Measurements from ENCODE around the gene DNAJB13.

Gene DNAJB13

GRCh38 chr11:74000307-74001133, 49.7 kb downstream of the DNAJB13 start:
- no peak for DNase-seq (ENCODE audit: low read depth)

- DNase-seq (ENCODE audit: low read depth) = no peak
Measured at GRCh38 chr11:74001822-74002286, 51.0 kb downstream of the DNAJB13 start.

- DNase-seq (ENCODE audit: low read depth) = no peak
Measured at GRCh38 chr11:74002832-74003231, 52.0 kb downstream of the DNAJB13 start.

GRCh38 chr11:74004046-74004695, 53.3 kb downstream of the DNAJB13 start:
- DNase-seq (ENCODE audit: low read depth) = no peak

- DNase-seq (ENCODE audit: low read depth) = peak; percentile 59
Measured at GRCh38 chr11:74004759-74005615, 54.2 kb downstream of the DNAJB13 start.

- no peak for DNase-seq (ENCODE audit: low read depth)
Measured at GRCh38 chr11:74005721-74006517, 55.1 kb downstream of the DNAJB13 start.

- no peak for DNase-seq (ENCODE audit: low read depth)
Measured at GRCh38 chr11:74006743-74007304, 56.0 kb downstream of the DNAJB13 start.

GRCh38 chr11:74007691-74008372, 57.0 kb downstream of the DNAJB13 start:
- DNase-seq (ENCODE audit: low read depth) = no peak

- DNase-seq (ENCODE audit: low read depth) = no peak
Measured at GRCh38 chr11:74008373-74009229, 57.8 kb downstream of the DNAJB13 start, which contains the start of gene UCP3. TSS of gene UCP3 (minus strand) at chr11:74009085. CDS start at chr11:74007042, 2,043 bp downstream.

GRCh38 chr11:74009230-74009547, 58.4 kb downstream of the DNAJB13 start:
- no peak for DNase-seq (ENCODE audit: low read depth)

- no peak for DNase-seq (ENCODE audit: low read depth)
Measured at GRCh38 chr11:74009675-74010305, 59.0 kb downstream of the DNAJB13 start.

GRCh38 chr11:74010306-74011300, 59.8 kb downstream of the DNAJB13 start:
- no peak for DNase-seq (ENCODE audit: low read depth)

- peak; percentile 8 for DNase-seq (ENCODE audit: low read depth)
Measured at GRCh38 chr11:74011360-74012073, 60.7 kb downstream of the DNAJB13 start.

GRCh38 chr11:74012074-74012809, 61.4 kb downstream of the DNAJB13 start:
- DNase-seq (ENCODE audit: low read depth) = no peak

GRCh38 chr11:74013141-74013540, 62.3 kb downstream of the DNAJB13 start:
- DNase-seq (ENCODE audit: low read depth) = no peak

- DNase-seq (ENCODE audit: low read depth) = no peak
Measured at GRCh38 chr11:74014880-74015279, 64.1 kb downstream of the DNAJB13 start.
